Measurements from ENCODE around the gene PTMA. TPM values are rescaled to one million over a fixed set of nuclear protein-coding genes. Genes with fewer than 3 reads are reported as not detected.

Gene PTMA
- total RNA-seq, 4 donors from 2014 or later = 631 to 1,160 (median 1,099) TPM

DNA sequence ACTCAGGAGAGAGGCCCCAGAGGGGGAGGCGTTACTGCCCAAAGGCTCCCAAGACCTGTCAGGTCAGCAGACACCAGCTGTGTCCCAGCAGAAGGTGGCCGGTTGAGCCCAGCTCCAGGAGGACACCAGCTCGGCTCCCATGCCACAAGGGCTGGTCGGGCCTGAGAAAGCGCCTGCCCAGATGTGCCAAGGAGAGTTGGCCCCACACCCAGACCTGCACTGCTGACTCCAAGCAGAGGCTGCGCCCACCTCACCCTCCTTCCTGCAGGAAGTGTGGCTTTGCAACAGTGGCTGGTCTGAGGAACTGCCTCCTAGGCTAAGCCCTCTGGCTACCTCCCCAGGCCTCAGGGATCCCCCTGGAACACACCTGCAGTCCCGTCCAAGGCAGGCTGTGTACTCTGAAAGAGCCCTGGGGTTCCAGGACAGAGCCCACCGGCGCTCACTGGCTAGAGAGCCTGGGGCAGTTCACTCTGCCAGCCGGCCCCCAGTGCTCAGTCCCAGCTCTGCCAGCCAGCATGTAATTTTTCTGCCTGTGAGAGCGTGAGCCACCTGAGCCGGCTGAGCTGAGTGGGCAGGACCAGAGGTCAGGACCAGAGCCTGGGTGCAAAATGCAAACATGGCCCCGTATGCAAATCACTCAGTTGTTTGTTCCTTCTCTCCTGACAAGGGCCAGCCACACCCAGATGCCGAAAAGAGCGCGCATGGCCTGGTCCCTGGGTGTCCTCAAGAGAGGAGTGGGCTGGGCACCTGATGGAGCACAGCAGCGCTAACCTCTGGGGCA is 36.9 kb upstream of the PTMA start:
- intact Hi-C loops (cut with DNase I) = no loop called here
- H3K27ac ChIP-seq = peak overlapping the region; percentile 81 to 94 (median 94)
- no peak overlapping the region for H3K4me3 ChIP-seq (replicated peaks in 1 of 3)
- WGBS, 2 donors = 42 to 56% methylated on average over 6 to 8 of the region's 17 CpGs
- H3K4me1 ChIP-seq = peaks cover 32 to 55% of the 10 kb centered on the region in 2 donors
- no peaks in the 10 kb centered on the region for H3K36me3 ChIP-seq
- no peaks in the 10 kb centered on the region for H3K27me3 ChIP-seq
- TF ChIP-seq, protein P1, sequence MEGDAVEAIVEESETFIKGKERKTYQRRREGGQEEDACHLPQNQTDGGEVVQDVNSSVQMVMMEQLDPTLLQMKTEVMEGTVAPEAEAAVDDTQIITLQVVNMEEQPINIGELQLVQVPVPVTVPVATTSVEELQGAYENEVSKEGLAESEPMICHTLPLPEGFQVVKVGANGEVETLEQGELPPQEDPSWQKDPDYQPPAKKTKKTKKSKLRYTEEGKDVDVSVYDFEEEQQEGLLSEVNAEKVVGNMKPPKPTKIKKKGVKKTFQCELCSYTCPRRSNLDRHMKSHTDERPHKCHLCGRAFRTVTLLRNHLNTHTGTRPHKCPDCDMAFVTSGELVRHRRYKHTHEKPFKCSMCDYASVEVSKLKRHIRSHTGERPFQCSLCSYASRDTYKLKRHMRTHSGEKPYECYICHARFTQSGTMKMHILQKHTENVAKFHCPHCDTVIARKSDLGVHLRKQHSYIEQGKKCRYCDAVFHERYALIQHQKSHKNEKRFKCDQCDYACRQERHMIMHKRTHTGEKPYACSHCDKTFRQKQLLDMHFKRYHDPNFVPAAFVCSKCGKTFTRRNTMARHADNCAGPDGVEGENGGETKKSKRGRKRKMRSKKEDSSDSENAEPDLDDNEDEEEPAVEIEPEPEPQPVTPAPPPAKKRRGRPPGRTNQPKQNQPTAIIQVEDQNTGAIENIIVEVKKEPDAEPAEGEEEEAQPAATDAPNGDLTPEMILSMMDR (IDR thresholded peaks at IDR 0.05) = peak in 1 of 6 experiments; percentile 6
- TF ChIP-seq POLR2A (IDR thresholded peaks at IDR 0.05) = no peak
- DNase-seq = peak; percentile 51 to 70
- no peaks in the 10 kb centered on the region for H3K9me3 ChIP-seq

DNA sequence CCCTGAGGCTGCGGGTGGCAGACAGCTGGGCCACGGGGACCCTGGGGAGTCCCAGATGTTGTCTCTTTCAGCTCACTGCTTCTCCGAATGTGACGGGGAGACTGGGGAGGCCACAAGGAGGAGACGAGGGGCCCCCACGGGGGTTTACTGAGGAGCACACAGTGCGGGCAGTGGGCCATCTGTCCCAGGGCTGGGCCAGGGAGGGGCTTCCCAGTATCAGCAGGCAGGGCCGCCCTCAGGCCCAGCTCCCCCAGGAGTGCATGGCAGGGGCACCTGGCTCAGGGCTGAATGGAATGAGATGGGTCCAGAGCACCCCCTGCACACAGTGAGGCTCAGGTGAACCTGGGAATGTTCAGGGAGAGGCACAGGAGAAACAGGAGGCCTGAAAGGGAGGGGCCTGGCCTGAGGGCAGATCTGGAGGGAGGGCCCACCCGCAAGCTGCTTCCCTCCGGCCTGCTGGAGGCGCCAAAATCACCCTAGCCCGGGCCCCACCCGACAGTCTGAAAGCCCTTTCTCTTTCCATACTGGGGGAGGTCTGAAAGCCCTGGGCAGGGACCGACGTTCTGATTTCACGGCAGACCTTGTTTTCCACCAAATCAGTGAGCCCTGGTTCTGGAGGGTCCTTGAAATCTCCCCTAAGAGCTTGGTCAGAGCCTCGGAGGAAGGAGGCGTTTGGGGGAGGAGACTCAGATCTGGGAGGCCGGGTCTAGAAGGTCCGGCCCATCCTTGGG is 35.5 kb upstream of the PTMA start:
- Histone ChIP-seq H3K36me3 (no peaks in the 10 kb centered on the region), H3K9me3 (no peaks in the 10 kb centered on the region), H3K4me3 (replicated peaks in 1 of 3) (no peak overlapping the region), H3K27ac (peak overlapping the region; percentile 81 to 94 (median 94)), H3K4me1 (peaks cover 32 to 52% of the 10 kb centered on the region in 2 donors), H3K27me3 (no peaks in the 10 kb centered on the region)
- peak; percentile 89 to 91 for DNase-seq
- 9 to 16% methylated on average over 11 to 12 of the region's 20 CpGs for WGBS, 2 donors
- intact Hi-C loops (cut with DNase I) = no loop called here
- TF ChIP-seq, protein P1 (IDR thresholded peaks at IDR 0.05) = peak in 4 of 6 experiments; percentile 21 to 41 (median 30)
- TF ChIP-seq POLR2A (IDR thresholded peaks at IDR 0.05) = peak in 1 of 2 donors; percentile 54

DNA sequence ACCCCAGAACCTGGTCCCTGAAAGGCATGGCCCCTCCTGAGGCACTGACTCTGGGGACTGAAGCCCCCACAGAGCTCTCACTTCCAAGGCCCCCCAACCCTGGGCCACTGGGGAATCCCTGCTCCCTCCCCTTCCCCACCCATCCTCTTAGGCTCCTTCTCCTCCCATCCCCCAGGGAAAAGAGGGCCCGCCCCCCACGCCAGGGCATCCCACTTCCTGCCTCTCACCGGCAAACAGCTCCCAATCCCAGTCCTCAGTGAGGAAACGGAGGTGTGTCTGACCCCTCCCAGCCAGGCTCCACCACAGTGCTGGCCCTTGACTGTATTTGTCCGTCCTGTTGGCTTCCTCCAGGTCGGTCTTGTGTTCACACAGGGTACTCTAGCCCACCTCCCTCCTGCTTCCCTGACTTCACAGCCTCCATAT is 35.0 kb upstream of the PTMA start:
- Histone ChIP-seq H3K4me1 (peaks cover 32 to 53% of the 10 kb centered on the region in 2 donors), H3K27me3 (no peaks in the 10 kb centered on the region), H3K4me3 (replicated peaks in 1 of 3) (no peak overlapping the region), H3K27ac (peak overlapping the region; percentile 81 to 94 (median 94)), H3K9me3 (no peaks in the 10 kb centered on the region), H3K36me3 (no peaks in the 10 kb centered on the region)
- DNase-seq = peak; percentile 94
- 10 to 39% methylated on average over 6 of the region's 6 CpGs for WGBS, 2 donors
- TF ChIP-seq POLR2A (IDR thresholded peaks at IDR 0.05) = peak in 1 of 2 donors; percentile 26
- TF ChIP-seq, protein P1 (IDR thresholded peaks at IDR 0.05) = no peak
- intact Hi-C loops (cut with DNase I) = no loop called here

DNA sequence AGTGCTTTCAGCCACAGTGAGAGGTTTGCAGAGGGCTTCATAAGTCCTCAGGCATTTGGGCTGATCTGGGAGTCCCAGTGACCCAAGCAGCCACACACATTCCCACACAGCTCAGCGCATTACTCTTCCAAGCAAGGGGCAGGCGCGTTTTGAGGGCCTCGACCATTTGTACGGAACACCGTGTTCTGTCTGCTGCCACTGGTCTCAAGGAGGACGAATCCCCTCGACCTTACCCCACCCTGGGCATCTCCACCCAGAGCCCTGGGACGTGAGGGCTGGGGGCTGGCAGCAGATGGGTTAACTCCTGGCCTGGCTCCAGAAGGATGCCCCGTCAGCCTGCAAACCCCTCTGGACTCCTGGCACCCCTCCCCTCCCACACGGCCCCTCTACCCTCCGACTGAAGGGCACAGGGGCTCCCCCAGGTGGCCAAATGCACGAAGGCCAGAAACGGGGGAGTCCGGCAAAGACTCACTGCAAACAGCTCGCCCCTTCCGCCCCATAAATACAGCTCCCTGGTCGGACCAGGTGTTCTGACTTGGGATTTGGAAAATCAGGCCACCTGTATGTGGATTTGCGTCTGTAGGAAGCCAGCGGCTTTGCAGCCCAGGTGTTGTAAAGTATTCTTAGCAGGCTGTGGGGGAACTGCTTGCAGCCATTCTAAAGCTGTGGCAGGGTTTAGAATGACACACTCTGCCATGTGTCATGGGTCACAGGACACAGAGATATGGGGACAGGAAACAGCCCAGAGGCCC is 33.6 kb upstream of the PTMA start:
- no peak for TF ChIP-seq POLR2A (IDR thresholded peaks at IDR 0.05)
- TF ChIP-seq, protein P1 (IDR thresholded peaks at IDR 0.05) = peak; percentile 60 to 91 (median 84)
- Histone ChIP-seq H3K4me1 (peaks cover 32 to 53% of the 10 kb centered on the region in 2 donors), H3K27ac (peak overlapping the region; percentile 81 to 94 (median 94)), H3K36me3 (no peaks in the 10 kb centered on the region), H3K9me3 (no peaks in the 10 kb centered on the region), H3K27me3 (no peaks in the 10 kb centered on the region), H3K4me3 (replicated peaks in 1 of 3) (no peak overlapping the region)
- intact Hi-C loops (cut with DNase I) = loop anchor here (2.0 kb wide), 1 partner anchor 62 kb away; no protein-coding TSS in a partner anchor
- DNase-seq = peak; percentile 76 to 79
- 7 to 15% methylated on average over 4 to 15 of the region's 20 CpGs for WGBS, 2 donors

Data from thyroid gland (tissue), 4 donors.